HG02678 (cell line): ENCODE data around the gene PIGU.
"Not testable (repeated sequence)": the region's sequence is repeated elsewhere in the genome, so short reads cannot be mapped to it uniquely, and the experiment has no call there.

Experiments used
- ATAC-seq: cut with Tn5 transposase; IDR thresholded peaks from one replicate; pipeline ENCODE4 v1.9.1; 2021; ENCODE audit warnings: mild to moderate bottlenecking, moderate library complexity; ENCODE audit not compliant: unreplicated experiment

PIGU gene, protein sequence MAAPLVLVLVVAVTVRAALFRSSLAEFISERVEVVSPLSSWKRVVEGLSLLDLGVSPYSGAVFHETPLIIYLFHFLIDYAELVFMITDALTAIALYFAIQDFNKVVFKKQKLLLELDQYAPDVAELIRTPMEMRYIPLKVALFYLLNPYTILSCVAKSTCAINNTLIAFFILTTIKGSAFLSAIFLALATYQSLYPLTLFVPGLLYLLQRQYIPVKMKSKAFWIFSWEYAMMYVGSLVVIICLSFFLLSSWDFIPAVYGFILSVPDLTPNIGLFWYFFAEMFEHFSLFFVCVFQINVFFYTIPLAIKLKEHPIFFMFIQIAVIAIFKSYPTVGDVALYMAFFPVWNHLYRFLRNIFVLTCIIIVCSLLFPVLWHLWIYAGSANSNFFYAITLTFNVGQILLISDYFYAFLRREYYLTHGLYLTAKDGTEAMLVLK

DNA sequence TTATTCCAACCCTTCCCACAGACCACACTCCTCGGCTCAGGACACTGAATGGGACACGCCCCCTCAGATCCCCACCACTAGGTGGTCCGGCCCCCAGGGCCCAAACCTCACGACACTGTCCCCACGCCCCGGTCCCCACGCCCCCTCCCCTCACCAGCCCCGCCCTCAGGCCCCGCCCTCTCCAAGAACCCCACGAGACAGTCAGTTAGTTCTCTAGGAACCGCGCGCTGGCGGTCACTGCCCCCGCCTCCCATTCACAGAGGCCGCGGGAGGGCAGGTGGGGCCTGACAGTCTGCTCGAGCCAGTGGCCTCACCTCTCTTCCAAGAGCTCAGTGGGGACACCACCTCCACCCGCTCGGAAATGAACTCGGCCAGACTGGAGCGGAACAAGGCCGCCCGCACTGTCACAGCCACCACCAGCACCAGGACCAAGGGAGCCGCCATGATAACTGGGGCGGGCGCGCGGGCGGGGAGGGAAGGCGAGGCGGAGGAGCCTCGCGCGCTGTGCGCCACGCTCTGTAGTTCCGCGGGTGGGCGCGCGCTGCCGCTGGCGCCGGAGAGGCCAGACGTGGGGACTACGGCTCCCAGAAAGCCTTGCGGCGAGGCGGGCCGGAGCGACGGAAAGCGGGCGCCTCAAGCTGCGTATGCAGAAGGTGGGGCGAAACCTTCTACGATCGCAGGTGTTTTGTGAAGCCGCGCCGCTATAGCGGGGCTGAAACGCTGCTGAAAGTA is at the start of gene PIGU:
Gene PIGU, minus strand, starts transcription at position 451 of the 732 bp plus-strand sequence. Its CDS starts 7 bp downstream, at position 444.
- peak; percentile 97 for ATAC-seq

DNA sequence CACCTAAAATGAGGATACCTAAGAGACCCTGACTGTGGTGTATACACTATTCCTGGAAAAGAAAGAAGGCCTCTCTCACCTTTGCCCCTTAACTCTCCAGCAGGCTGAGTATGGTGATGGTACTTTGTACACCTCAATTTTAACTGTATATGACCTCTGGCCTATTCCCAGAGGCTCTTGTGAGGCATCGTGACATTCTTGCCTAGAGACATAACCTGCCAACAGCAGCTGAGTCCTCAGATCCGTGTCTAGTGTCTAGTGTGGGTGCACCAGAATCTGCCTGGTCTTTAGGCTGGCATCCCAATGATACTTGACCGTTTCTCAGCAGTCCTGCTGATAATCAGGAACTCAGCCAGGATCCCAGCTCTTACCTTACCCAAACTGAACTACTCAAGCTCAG is 47.3 kb upstream of the PIGU start:
- ATAC-seq, result no peak

DNA sequence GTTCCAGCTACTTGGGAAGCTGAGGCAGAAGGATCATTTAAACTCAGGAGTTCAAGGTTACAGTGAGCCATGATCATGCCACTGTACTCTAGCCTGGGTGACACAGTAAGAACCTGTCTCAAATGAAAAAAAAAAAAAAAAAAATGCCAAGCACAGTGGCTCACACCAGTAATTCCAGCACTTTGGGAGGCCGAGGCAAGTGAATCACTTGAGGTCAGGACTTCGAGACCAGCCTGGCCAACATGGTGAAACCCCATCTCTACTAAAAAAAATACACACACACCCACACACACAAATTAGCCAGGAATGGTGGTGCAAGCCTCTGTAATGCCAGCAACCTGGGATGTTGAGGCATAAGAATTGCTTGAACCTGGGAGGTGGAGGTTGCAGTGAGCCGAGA is 45.7 kb upstream of the PIGU start:
- not testable (repeated sequence) for ATAC-seq

DNA sequence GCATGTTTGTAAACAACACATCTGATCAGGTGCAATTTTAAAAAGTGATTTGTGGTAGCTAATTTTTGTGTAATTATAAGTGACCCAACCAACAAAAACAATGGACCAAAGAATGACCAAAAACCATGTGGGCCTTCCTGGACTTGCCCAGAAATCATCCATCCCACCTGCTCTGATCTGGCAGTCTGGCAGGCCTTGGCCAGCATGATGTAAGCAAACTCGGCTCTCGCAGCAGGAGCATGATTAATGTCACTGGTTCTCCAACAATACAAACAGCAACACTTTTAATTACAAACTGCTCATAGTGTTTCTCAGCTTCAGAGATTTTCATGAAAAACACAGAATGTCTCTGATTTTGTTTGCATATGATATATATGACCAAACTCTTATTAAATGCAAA is 43.4 kb upstream of the PIGU start:
- ATAC-seq, result no peak

DNA sequence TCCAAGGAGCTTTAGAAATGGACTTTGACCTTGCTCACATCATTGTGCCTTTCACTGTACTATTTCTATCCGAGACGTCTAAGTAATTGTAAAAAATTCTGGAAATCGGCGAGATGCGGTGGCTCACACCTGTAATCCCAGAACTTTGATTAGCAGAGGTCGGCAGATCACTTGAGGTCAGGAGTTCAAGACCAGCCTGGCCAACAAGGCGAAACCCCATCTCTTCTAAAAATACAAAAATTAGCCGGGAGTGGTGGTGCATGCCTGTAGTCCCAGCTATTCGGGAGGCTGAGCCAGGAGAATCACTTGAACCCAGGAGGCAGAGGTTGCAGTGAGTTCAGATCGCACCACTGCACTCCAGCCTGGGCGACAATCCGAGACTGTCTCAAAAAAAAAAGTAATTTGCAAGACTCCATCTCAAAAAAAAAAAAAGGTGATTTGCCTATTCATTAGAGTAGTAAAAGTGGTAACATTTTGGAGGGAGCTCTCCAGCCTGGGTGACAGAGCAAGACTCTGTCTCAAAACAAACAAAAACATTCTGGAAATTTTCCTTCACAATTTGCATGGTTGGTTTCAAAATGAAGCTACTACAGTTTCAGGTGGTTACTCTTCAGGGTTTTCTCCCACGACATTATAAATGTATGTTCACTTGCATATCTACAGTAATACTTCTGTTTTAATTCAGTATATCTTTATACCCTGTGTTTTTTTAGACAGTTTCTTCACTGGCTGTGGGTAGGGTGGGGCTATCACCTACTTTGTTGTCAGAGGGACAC is 42.5 kb upstream of the PIGU start:
- ATAC-seq, result peak; percentile 92

DNA sequence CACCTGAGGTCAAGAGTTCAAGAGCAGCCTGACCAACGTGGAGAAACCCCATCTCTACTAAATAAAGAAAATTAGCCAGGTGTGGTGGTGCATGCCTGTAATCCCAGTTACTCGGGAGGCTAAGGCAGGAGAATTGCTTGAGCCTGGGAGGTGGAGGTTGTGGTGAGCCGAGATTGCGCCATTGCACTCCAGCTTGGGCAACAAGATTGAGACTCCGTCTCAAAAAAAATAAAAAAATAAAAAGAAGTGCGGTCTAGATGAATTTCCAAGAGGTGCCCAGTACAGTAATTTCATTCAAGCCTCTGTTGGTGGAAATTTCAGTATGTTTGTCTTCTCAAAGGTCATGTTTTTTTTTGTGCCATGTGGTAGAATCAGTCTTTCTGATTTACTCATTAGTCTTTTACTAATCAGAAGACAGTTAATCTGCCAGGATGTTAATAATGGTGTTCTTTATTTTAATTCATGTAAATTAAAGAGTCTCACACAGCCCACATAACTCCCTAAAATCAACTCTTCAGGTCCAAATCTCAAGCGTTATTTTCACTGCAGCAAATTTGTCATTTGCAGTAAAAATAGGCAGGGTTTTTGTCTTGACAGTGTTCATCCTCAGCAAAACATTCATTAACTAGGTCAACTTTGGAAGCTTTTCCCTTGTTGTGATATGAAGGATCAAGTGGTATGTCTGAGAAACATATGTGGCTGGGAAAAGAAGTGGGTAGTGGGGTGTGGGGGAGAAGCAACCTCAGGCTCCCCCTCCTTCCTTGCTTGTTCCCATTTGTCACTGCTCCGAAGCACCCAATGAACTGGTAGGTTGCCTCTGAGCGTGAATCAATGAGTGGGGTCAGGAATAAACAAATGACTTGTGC is 40.6 kb upstream of the PIGU start:
- ATAC-seq, result no peak

DNA sequence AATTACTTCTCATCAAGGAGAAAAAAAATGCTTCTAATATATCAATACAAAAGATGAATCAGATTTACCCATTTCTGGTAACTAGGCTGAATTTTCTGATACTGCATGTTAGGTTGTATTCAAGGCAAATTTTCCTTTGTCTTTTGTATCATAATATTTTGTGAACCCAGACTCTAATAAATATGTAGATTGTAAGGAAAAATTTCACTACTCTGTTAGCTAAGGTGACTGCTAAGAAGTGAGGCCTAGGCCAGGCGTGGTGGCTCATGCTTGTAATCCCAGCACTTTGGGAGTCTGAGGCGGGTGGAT is 40.0 kb upstream of the PIGU start:
- no peak for ATAC-seq

DNA sequence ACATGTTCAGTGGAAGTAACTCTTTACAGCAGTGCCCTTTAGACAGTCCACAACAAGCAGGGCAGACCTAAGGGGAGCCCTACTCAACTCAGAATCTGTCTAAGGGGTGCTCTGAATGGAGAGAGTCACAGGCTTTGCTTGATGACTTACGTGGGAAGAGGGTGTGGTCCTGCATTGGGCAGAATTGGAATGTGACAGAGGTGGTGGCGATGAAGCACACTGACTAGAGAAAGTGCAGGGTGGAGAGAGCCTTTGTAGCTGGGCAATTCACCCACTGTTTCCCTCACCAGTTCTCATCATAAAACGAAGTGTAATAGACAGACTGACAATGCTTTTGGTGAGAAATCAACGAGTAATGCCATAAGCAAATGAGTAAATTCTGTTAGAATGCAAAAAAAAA is 38.5 kb upstream of the PIGU start:
- no peak for ATAC-seq

DNA sequence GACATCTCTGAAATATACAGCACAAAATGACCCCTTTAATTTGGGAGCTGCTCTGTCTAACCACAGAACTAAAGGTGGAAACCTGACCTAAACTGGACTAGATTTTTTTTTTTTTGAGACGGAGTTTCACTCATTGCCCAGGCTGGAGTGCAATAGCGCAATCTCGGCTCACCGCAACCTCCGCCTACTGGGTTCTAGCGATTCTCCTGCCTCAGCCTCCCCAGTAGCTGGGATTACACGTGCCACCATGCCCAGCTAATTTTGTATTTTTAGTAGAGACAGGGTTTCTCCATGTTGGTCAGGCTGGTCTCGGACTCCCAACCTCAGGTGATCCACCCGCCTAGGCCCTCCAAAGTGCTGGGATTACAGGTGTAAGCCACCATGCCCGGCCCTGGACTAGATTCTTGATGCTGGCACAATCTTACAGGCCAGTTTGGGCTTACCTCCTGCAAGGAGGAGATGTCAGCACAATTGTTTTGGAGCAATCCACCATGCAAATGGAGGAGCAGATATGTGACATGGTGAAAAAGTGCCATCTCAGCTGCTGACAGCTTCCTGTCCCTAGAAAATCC is 37.1 kb upstream of the PIGU start:
- ATAC-seq, result not testable (repeated sequence)

DNA sequence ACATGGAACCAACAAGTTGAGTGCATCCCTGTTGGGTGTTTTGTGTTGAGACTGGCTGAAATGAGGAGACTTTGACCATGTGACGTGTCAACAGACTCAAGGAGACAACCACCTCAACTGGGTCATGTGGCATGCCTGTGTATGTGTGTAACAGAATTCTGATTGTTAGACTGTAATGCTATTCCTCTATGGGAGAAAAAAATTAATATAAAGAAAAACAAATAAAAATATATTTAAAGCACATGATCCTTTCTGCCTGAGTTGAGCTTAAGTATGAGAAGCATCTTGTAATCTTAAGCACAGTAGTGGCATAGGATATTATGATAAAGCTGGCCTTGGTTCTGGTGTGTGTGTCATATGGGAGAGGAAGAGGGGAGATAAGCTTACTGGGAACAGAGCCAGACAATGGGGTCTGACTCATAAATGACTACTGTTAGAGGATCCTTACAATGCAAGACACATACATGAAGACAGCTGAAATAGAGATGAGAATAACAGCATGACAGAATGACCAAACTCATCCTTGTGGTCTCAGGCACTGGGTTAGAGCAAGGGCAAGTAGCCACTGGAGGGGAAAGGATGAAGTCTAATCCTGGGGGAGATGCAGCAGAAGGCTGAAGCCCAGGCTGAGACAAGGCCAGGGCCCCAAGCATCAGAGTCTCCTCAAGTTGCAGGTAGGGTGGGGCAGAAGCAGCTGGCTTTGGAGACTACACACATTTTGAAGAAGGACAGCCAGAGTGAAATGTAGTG is 36.5 kb upstream of the PIGU start:
- no peak for ATAC-seq

DNA sequence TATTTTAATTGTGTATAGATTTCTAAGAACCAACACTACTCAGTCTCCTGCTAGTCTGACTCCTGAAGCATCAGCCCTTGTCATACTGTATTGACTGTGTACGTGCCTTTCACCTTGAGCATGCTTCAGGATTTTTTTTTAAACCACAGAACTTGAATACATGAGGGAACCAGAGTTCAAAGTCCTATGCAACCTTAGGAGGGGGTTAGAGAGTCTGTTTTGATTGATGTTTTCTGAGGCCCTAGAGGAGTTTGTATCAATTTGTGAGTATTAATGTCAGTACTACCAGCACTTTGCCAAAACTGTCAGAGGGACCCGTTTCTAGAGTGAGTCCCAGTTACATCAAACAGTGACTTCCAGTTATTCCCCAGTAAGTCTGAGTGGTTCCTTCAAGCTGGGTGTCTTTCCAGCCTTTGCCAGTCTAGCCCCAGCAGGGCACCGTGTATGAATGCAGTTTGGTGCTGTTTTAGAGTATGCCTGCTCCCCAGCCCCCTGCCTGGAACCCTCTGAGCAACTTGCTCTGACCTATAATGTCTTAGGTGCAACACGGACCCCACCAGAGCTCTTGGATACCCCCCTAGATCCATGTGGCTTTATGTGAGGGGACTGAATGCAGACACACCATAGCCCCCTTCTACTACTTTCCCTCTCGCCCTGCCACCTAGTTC is 35.8 kb upstream of the PIGU start:
- ATAC-seq, result no peak

DNA sequence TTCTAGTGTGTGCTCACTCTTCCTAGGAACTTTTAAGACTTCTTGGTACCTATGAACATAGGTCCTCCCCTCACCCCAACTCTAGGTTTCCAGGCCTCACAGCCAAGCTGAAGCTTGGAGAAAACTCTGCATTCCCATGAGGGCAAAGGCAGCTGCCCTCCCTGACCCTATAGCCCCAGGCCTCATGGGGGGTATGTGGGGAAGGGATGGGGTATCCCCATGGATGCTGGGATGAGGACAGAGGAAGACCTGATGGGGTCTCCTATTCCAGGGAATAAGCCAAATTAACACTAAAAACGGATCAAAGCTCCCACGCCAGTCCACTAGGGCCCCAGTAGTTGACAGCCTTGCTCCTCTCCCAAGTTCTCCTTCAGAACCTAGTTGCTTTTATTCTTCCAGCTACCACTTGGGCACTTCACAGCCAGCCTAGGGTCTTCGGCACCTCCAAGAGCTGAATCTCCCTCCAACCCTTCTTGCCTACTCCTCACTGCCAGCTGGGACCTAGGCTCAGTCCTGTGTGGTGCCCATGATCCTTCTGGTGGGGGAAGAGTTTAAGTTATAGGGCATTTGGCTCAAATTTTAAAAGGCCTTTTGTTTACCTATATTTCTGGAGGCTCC is 35.0 kb upstream of the PIGU start:
- ATAC-seq, result no peak

DNA sequence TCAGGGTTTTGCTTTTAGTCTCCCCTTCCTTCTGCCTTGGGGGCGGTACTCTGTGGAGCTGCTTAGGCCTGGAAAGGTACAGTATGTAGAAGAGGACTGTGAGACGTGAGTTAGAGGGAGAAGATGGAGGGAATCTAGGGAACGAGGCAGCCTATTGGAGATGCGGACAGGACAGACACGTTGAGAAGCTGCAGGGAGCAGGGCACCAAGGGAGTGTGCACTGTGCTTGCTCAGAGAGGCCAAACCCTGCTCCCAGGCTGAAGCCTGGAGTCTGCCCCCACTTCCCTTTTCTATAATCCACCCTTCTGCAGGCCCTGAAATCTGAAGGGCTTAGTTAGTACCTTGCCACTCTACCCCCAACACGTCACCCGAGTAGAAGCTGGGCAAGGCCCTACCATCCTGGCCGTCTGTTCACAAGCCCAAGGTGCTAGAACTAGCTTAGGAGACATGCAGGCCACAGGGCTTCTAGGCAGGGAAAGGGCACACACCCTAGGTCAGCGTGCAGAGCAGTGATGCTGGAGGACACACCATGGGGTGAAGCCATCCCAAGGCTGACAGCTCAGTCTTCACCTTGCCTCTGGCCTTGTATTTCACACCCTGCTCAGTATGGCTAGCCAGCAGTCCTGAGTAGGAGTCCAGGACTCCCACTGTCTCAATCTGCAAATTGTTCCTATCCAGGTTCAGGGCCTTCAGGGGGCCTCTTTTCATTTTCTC is 34.1 kb upstream of the PIGU start:
- no peak for ATAC-seq

DNA sequence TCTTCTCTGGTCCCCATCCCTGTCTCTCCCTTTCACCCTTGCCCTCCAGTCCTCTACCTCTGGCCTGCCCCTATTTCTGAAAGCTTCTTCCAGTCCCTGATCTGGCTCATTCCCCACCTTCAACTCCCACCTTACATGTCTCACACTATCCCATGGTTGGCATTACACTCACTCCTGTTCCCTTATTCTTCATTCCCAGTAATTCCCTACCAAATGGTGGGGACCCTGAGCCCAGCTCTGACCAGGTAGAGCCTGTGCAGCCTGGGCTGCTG is 33.6 kb upstream of the PIGU start:
- ATAC-seq, result no peak

DNA sequence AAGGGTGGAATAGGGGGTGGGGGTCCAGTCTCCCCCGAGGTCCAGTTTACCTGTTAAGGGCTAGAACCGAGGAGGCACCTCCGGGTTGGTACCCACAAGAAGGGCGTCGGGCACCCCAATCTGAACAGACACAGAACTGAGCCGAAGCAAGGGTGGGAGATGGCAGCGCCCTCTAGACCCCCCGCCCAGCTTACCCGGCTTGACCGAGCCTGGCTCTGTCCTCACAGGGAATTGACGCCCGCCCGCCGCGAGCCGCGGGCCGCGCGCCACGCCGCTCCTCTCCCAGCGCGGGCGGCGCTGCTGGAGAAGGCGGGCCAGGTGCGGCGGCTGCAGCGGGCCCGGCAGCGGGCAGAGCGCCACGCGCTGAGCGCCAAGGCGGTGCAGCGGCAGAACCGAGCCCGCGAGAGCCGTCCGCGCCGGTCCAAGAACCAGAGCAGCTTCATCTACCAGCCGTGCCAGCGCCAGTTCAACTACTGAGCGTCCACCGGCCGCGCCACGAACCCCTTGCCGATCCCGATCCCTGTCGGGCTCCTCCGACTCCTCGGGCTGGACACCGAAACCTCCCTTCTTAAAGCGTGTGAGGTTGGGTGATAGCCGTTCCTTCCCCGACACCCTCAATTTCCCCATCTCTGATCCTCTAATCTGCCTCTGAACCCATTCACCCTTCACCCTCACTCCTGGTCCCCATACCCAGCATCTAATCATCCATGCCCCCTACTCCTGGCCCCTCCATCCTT is 33.1 kb upstream of the PIGU start:
- ATAC-seq, result peak; percentile 45

DNA sequence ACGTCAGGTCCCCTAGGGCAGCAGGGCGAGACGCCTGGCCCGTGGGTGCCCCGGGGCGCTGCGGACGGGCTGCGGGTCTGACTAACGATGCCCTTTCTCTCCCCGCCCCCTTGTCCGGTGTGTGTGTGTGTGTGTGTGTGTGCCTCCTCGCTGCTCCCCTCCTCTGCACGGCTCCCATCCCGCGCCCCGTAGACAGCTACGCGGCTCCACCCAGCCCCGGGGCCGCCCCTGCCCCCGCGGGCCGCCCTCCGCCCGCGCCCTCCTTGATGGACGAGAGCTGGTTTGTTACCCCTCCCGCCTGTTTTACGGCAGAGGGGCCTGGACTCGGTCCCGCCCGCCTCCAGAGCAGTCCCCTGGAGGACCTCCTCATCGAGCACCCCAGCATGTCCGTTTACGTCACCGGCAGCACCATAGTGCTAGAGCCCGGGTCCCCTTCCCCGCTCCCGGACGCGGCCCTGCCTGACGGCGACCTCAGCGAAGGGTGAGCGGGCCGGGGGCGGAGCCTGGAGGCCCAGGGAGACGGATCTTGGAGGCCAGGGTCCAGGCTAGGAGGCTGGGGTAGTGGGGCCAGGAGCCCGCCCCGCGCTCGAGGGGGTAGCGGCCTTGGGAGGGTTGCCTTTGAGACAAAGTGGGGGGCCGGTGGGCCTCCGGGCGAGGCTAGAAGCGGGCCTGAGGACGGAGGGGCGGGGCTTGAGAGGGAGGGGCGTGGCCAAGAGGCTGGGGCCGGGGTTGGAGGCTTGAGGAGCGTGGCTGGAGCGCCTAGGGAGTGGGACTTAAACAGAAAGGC is 32.3 kb upstream of the PIGU start:
- peak; percentile 52 for ATAC-seq

DNA sequence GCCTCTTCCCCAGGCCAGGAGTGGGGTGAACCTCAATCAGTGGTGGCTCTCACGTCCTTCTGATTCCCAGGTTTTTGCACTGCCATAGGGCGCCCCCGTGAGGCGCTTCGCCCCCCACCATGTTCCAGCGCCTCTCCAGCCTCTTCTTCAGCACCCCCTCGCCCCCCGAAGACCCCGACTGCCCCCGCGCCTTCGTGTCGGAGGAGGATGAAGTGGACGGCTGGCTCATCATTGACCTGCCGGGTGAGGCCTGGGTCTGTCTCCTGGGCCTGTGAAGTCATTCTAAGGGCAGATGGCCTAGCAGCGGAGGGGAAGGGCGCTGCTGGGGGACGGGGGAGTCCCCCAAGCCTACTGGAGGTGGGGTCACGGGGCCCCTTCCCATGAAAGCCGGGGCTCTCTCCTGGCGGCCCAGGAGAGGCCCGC is 31.7 kb upstream of the PIGU start:
- no peak for ATAC-seq
